Measurements from ENCODE around the gene SMIM29. TPM values are rescaled to one million over a fixed set of nuclear protein-coding genes. Genes with fewer than 3 reads are reported as not detected.

SMIM29 gene
- total RNA-seq, 3 donors from 2014 or later (not counting 1 experiment from before 2014, with no cell fraction given): 30.8 to 48.0 (median 39.7) TPM

DNA sequence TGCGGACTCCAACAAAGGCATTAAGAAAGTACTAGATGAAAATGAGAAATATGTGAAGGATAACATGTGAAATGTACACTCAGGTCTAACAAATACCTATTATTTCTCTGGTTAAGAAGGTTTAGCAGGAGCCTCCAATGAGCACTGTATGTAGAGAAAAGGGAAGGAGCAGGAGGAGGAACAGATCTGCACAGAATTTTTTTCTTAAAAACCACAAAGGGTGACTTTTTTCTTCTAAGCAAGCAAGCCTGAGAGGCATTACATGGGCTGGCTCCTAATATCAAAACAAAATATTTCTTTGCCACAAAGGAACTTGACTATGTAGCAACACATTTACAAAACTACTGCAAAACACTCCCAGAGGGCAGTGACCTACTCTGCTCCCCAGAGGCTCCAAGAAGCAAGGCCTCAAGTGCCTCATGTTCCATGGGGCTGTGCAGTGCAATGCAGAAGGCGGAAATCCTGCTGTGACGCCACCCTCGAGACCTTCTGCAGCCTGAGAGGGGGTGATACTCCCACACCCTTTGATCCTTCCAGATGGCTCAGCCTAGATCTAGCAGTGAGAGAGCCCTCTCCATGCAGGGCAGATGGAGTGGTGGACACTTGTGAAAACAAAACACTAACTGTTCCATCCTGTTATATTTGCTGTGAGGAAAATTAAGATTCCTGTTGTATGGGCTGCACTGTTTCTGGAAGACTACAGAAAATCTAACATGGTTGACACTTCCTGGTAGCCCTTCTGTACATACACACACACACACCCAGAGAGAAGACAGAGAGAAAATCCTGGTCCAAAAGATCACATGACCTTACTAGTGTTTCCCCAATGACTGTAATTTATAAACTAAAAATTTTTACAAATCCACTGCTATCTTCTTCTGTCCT is 36.0 kb upstream of the SMIM29 start:
- WGBS (ENCODE audit: insufficient coverage): 31% methylated on average over 3 of the region's 4 CpGs
- Histone ChIP-seq H3K4me3 (ENCODE audit: low read length) (no peak overlapping the region), H3K4me1 (ENCODE audit: control insufficient read depth, insufficient read depth, low read length) (peaks cover 8% of the 10 kb centered on the region), H3K27ac (ENCODE audit: low read length) (peak overlapping the region; percentile 37), H3K9me3 (ENCODE audit: control insufficient read depth, insufficient read depth, low read length) (no peaks in the 10 kb centered on the region), H3K27me3 (ENCODE audit: control insufficient read depth, insufficient read depth, low read length) (no peaks in the 10 kb centered on the region), H3K36me3 (ENCODE audit: control insufficient read depth, insufficient read depth, low read length) (peaks cover 5% of the 10 kb centered on the region)
- peak overlapping the region in 1 of 2 donors; percentile 43 for H3K27ac Mint-ChIP-seq
- no peak overlapping the region for H3K4me3 Mint-ChIP-seq
- H3K27me3 Mint-ChIP-seq (ENCODE audit: low read depth in 2 of 2): no peaks in the 10 kb centered on the region
- ATAC-seq: peak; percentile 34 to 64 (median 45)
- no peak for DNase-seq
- H3K9me3 Mint-ChIP-seq: no peaks in the 10 kb centered on the region
- intact Hi-C loops (cut with micrococcal nuclease): no loop called here
- H3K36me3 Mint-ChIP-seq: no peaks in the 10 kb centered on the region
- peaks cover 11 to 26% of the 10 kb centered on the region in 2 donors for H3K4me1 Mint-ChIP-seq
- TF ChIP-seq, protein P1, sequence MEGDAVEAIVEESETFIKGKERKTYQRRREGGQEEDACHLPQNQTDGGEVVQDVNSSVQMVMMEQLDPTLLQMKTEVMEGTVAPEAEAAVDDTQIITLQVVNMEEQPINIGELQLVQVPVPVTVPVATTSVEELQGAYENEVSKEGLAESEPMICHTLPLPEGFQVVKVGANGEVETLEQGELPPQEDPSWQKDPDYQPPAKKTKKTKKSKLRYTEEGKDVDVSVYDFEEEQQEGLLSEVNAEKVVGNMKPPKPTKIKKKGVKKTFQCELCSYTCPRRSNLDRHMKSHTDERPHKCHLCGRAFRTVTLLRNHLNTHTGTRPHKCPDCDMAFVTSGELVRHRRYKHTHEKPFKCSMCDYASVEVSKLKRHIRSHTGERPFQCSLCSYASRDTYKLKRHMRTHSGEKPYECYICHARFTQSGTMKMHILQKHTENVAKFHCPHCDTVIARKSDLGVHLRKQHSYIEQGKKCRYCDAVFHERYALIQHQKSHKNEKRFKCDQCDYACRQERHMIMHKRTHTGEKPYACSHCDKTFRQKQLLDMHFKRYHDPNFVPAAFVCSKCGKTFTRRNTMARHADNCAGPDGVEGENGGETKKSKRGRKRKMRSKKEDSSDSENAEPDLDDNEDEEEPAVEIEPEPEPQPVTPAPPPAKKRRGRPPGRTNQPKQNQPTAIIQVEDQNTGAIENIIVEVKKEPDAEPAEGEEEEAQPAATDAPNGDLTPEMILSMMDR (IDR thresholded peaks at IDR 0.05): no peak

DNA sequence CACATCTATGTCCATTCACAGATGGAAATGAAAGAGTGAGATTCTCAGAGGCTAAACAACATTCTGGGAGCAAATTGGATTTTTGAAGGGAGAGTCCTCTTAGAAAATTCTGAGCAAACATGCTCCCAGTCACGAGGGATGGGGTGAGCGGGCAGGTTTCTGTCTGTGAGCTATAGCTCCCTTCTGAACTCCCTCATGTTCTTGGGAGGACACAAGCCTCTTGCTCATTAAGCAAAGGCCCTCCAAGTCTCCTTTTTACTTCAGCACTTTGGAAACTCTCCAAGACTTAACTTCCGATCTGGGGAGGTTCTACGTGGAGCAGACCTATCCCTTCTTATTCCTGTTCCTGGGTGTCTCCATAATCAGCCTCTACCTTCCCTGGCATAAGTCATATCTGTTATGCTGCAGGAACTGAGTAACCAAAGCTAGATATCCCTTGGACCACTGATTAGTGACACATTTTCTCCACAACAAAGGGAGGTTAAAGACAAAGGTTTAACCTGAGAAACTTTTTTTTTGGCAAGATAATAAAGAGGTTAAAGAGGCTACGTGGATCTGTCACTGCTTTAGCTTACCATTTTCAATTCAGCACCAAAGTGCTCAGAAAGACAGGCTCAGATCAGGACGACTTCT is 33.0 kb upstream of the SMIM29 start:
- intact Hi-C loops (cut with micrococcal nuclease): no loop called here
- Histone ChIP-seq H3K27me3 (ENCODE audit: control insufficient read depth, insufficient read depth, low read length) (no peaks in the 10 kb centered on the region), H3K9me3 (ENCODE audit: control insufficient read depth, insufficient read depth, low read length) (no peaks in the 10 kb centered on the region), H3K36me3 (ENCODE audit: control insufficient read depth, insufficient read depth, low read length) (no peaks in the 10 kb centered on the region), H3K4me1 (ENCODE audit: control insufficient read depth, insufficient read depth, low read length) (no peaks in the 10 kb centered on the region), H3K4me3 (ENCODE audit: low read length) (no peak overlapping the region), H3K27ac (ENCODE audit: low read length) (no peak overlapping the region)
- H3K4me1 Mint-ChIP-seq: peaks cover 0 to 24% of the 10 kb centered on the region in 2 donors
- no peaks in the 10 kb centered on the region for H3K9me3 Mint-ChIP-seq
- ATAC-seq (no peak), DNase-seq (no peak)
- TF ChIP-seq, protein P1 (IDR thresholded peaks at IDR 0.05): no peak
- no peaks in the 10 kb centered on the region for H3K27me3 Mint-ChIP-seq (ENCODE audit: low read depth in 2 of 2)
- no peak overlapping the region for H3K4me3 Mint-ChIP-seq
- WGBS (ENCODE audit: insufficient coverage): 87% methylated on average over 6 of the region's 6 CpGs
- no peak overlapping the region for H3K27ac Mint-ChIP-seq
- H3K36me3 Mint-ChIP-seq: no peaks in the 10 kb centered on the region

DNA sequence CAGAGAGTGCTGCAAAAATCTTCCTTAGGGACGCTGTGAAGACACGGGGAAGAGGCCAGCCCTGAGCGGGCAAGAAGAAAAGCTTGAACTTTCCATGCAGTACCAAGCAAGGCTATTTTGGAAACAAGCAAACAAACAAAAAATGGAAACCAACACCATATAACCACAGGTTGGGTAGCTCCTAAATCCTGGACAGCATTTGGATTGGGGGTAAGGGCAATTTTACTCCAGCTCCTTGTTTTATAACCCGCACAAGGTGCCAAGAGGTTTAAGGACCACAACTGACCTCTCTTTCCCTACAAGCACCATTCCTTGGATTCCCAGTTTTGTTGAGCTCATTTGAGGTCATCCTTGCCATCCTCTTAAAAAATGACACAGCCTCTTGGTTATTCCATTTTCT is 31.4 kb upstream of the SMIM29 start:
- no peaks in the 10 kb centered on the region for H3K4me1 ChIP-seq (ENCODE audit: control insufficient read depth, insufficient read depth, low read length)
- 94% methylated on average over 4 of the region's 4 CpGs for WGBS (ENCODE audit: insufficient coverage)

More for the DNA sequence above, 31.4 kb upstream of the SMIM29 start:
- ATAC-seq (no peak), DNase-seq (no peak)
- intact Hi-C loops (cut with micrococcal nuclease): no loop called here
- Histone ChIP-seq H3K4me3 (ENCODE audit: low read length) (no peak overlapping the region), H3K27ac (ENCODE audit: low read length) (no peak overlapping the region), H3K27me3 (ENCODE audit: control insufficient read depth, insufficient read depth, low read length) (no peaks in the 10 kb centered on the region), H3K36me3 (ENCODE audit: control insufficient read depth, insufficient read depth, low read length) (no peaks in the 10 kb centered on the region), H3K9me3 (ENCODE audit: control insufficient read depth, insufficient read depth, low read length) (no peaks in the 10 kb centered on the region)
- Mint-ChIP-seq H3K27ac (no peak overlapping the region), H3K36me3 (no peaks in the 10 kb centered on the region), H3K9me3 (no peaks in the 10 kb centered on the region), H3K4me1 (peaks cover 0 to 24% of the 10 kb centered on the region in 2 donors), H3K4me3 (no peak overlapping the region), H3K27me3 (ENCODE audit: low read depth in 2 of 2) (no peaks in the 10 kb centered on the region)
- TF ChIP-seq, protein P1 (IDR thresholded peaks at IDR 0.05): no peak

Measured in natural killer cell (primary cell).